GM12878 (cell line): ENCODE data around the gene TMEM181. TPM values are rescaled to one million over a fixed set of nuclear protein-coding genes. Genes with fewer than 3 reads are reported as not detected.
A peak's percentile ranks its signal among the peaks of the same experiment; 100 is the strongest.

Experiments
- ATAC-seq: fragments of 200-7000 bp; cut with Tn5 transposase; 3 replicates; pipeline ENCODE4 v1.9.1; 2020; ENCODE audit warnings: mild to moderate bottlenecking, moderate library complexity
- BruUV-seq: library from RNA; stranded (reverse); fragments of 400-500 nt; replicated peaks from 2 replicates; lab custom pipeline; 2021; lab: Mats Ljungman, UMichigan
- CTCF ChIA-PET: fragments of 300-600 bp; sonication (Branson Sonifier 250); formaldehyde crosslinking; extraction: SDS; loops from one replicate; lab custom pipeline; 2021; ENCODE audit warnings: inconsistent platforms; lab: Yijun Ruan, JAX
- POLR2A ChIA-PET: fragments of 350-600 bp; formaldehyde crosslinking; extraction: SDS; loops from one replicate; lab custom pipeline; 2021; ENCODE audit warnings: inconsistent platforms; lab: Charles Lee
- RAD21 ChIA-PET: fragments of 300-600 bp; sonication (Branson Sonifier 250); formaldehyde crosslinking; loops from one replicate; lab custom pipeline; 2023; ENCODE audit warnings: antibody characterized with exemption; ENCODE audit not compliant: unreplicated experiment; lab: Charles Lee
- SMC1A ChIA-PET: fragments of 300-600 bp; sonication (Branson Sonifier 250); formaldehyde crosslinking; loops from one replicate; lab custom pipeline; 2023; ENCODE audit not compliant: unreplicated experiment, uncharacterized antibody; lab: Charles Lee
- DNase-seq: peaks from one replicate; pipeline ENCODE4 v3.0.0-alpha.2; 2011; ENCODE audit warnings: low read depth, low spot score
- FAIRE-seq: peaks from 3 replicates; lab custom pipeline; 2011; peaks lifted over from hg19 to GRCh38; lab: Jason Lieb, UNC
- H2AFZ ChIP-seq: 2 replicates; pipeline ENCODE4 v1.6.0; 2011; ENCODE audit warnings: low read depth, low read length, control low read depth; ENCODE audit not compliant: control insufficient read depth
- H3K27ac ChIP-seq: 2 replicates; pipeline ENCODE4 v1.5.1; 2011; ENCODE audit warnings: control low read depth; ENCODE audit not compliant: control insufficient read depth, insufficient read depth
- H3K27me3 ChIP-seq, 2 experiments: replicated peaks in 1 of 2; 2 replicates each; pipeline versions ENCODE4 v1.6.0 to v1.6.1; 2011; ENCODE audit warnings: low read length in 1 of 2; ENCODE audit not compliant: control insufficient read depth in 2 of 2, insufficient read depth in 2 of 2
- H3K36me3 ChIP-seq, 2 experiments: 2 replicates each; pipeline ENCODE4 v1.5.1; 2011; ENCODE audit warnings: low read length in 1 of 2; ENCODE audit not compliant: control insufficient read depth in 2 of 2, insufficient read depth in 2 of 2
- H3K4me1 ChIP-seq: 2 replicates; pipeline ENCODE4 v1.6.1; 2011; ENCODE audit warnings: mild to moderate bottlenecking, low read length, moderate library complexity, mixed read lengths; ENCODE audit not compliant: control insufficient read depth, insufficient read depth
- H3K4me2 ChIP-seq: 2 replicates; pipeline ENCODE4 v1.6.0; 2011; ENCODE audit warnings: control low read depth; ENCODE audit not compliant: control insufficient read depth, insufficient read depth
- H3K4me3 ChIP-seq: fragments of 200-600 bp; sonication (generic); 2 replicates; pipeline ENCODE4 v1.5.1; 2016
- H3K79me2 ChIP-seq: 2 replicates; pipeline ENCODE4 v1.6.0; 2011; ENCODE audit warnings: low read length; ENCODE audit not compliant: control insufficient read depth, insufficient read depth
- H3K9ac ChIP-seq: 2 replicates; pipeline ENCODE4 v1.8.0; 2011; ENCODE audit warnings: low read length, control low read depth, mixed read lengths; ENCODE audit not compliant: control insufficient read depth, insufficient read depth
- H3K9me3 ChIP-seq: replicated peaks from 3 replicates; pipeline ENCODE4 v1.5.1; 2011; ENCODE audit warnings: mild to moderate bottlenecking, low read length; ENCODE audit not compliant: control insufficient read depth, insufficient read depth
- H4K20me1 ChIP-seq: 2 replicates; pipeline ENCODE4 v1.6.0; 2011; ENCODE audit not compliant: control insufficient read depth, insufficient read depth
- ATF7 ChIP-seq: fragments of 450-650 bp; IDR thresholded peaks from 2 replicates; pipeline ENCODE4 v1.6.1; 2016; ENCODE audit warnings: low read depth, mild to moderate bottlenecking
- E2F8 ChIP-seq: fragments of 450-650 bp; IDR thresholded peaks from 2 replicates; pipeline ENCODE4 v1.6.1; 2018; ENCODE audit warnings: mild to moderate bottlenecking, low read depth, moderate library complexity; ENCODE audit not compliant: partially characterized antibody
- ELK1 ChIP-seq: IDR thresholded peaks from 2 replicates; pipeline ENCODE4 v1.6.1; 2012; ENCODE audit warnings: low read depth, low read length, improper control_type of control experiment
- IRF4 ChIP-seq: IDR thresholded peaks from 2 replicates; pipeline ENCODE4 v1.6.1; 2011; ENCODE audit warnings: low read depth, low read length
- MLLT1 ChIP-seq: fragments of 450-650 bp; IDR thresholded peaks from 2 replicates; pipeline ENCODE4 v1.6.1; 2016; ENCODE audit warnings: mild to moderate bottlenecking
- POLR2A ChIP-seq: IDR thresholded peaks from 2 replicates; pipeline ENCODE4 v1.6.1; 2011; ENCODE audit warnings: low read depth, mild to moderate bottlenecking, low read length
- STAT1 ChIP-seq: fragments of 450-650 bp; conservative IDR thresholded peaks from 2 replicates; pipeline ENCODE4 v1.6.1; 2014; ENCODE audit warnings: antibody characterized with exemption, mild to moderate bottlenecking
- TCF7 ChIP-seq: IDR thresholded peaks from 2 replicates; pipeline ENCODE4 v1.6.1; 2014; ENCODE audit warnings: antibody characterized with exemption, borderline replicate concordance
- ZNF207 ChIP-seq: fragments of 450-650 bp; IDR thresholded peaks from 2 replicates; pipeline ENCODE4 v1.6.1; 2014; ENCODE audit warnings: antibody characterized with exemption, mild to moderate bottlenecking, borderline replicate concordance
- ZNF217 ChIP-seq: fragments of 450-650 bp; IDR thresholded peaks from 2 replicates; pipeline ENCODE4 v1.6.1; 2017; ENCODE audit warnings: antibody characterized with exemption, mild to moderate bottlenecking
- WGBS: methylation state at CpG from one replicate; pipeline ENCODE4 v1.1.6; 2016; ENCODE audit warnings: low lambda C conversion rate; ENCODE audit not compliant: insufficient replicate concordance, insufficient coverage; ENCODE audit errors: missing lambda C conversion rate; 5-methylcytosine and 5-hydroxymethylcytosine counted together
- in situ Hi-C: fragments of 300-500 bp; cut with MboI; formaldehyde crosslinking; loops from 9 replicates; pipeline ENCODE4 v1.14.3; 2018; ENCODE audit warnings: mixed read lengths
- intact Hi-C: fragments of 100-400 bp; cut with micrococcal nuclease; formaldehyde crosslinking; loops from one replicate; pipeline ENCODE4 v1.14.2; 2022; ENCODE audit not compliant: unreplicated experiment
- polyA plus RNA-seq, 11 experiments: library from polyadenylated mRNA; depleted of rRNA in 4 of 11; unstranded in 6 of 11; stranded (reverse) in 5 of 11; fragments of >200 nt; fragmentation: Nextera tagmentation in 4 of 11; fragmentation: Illumina TruSeq in 1 of 11; extraction: Ambion mirVana in 4 of 11; extraction: Trizol in 1 of 11; gene quantifications; 1 replicate in 1 of 11; 2 replicates in 10 of 11; pipeline versions ENCODE4 v1.2.1 to v1.2.3, GENCODE V29; 2011 to 2016; ENCODE audit warnings: inconsistent platforms in 2 of 11, missing spikeins in 2 of 11, low read depth in 1 of 11
- total RNA-seq, 4 experiments: library from RNA; depleted of rRNA in 3 of 4; stranded (reverse); fragments of >200 nt in 3 of 4; fragmentation: Illumina TruSeq in 1 of 4; extraction: Trizol in 1 of 4; gene quantifications; 2 replicates each; pipeline versions ENCODE4 v1.2.1 to v1.2.3, GENCODE V29; 2013 to 2021

The TMEM181 gene
- total and polyA plus RNA-seq, 10 of the 15 experiments (the other 5 are each of a cell fraction or from before 2014, with no cell fraction given), result 1.5 to 7.9 (median 5.2) TPM

- ChIA-PET RAD21 (interaction anchor here (0.6 to 1.1 kb wide), 2 partner anchors 11 to 32 kb away, joined by 3 read pairs; partner anchors contain the start of gene DYNLT1), SMC1A (interaction anchor here (1.3 kb wide), 1 partner anchor 20 kb away, joined by 4 read pairs; no protein-coding TSS in a partner anchor), POLR2A (no interaction called here), CTCF (interaction anchor here (1.3 to 1.6 kb wide), 2 partner anchors 27 to 58 kb away, joined by 3 to 12 read pairs; no protein-coding TSS in a partner anchor)
- no peak overlapping the region for H3K27ac ChIP-seq
- ATAC-seq, result no peak
- no peaks in the 10 kb centered on the region for H3K4me1 ChIP-seq
- in situ Hi-C loops, result no loop called here
- H3K9ac ChIP-seq, result no peak overlapping the region
- DNase-seq, result no peak
- FAIRE-seq, result no peak
- no peaks in the 10 kb centered on the region for H4K20me1 ChIP-seq
- BruUV-seq, result TSS peak; percentile 36
- no peak overlapping the region for H3K4me2 ChIP-seq
- H3K9me3 ChIP-seq, result no peaks in the 10 kb centered on the region; the same call in 2 of the 3 replicates
- no peak overlapping the region for H2AFZ ChIP-seq
- no peaks in the 10 kb centered on the region for H3K27me3 ChIP-seq
- intact Hi-C loops, result no loop called here
- no peak overlapping the region for H3K4me3 ChIP-seq
- no peaks in the 10 kb centered on the region for H3K79me2 ChIP-seq
- H3K36me3 ChIP-seq, result peaks cover 10 to 18% of the 10 kb centered on the region in 2 experiments
- 93% methylated on average over 11 of the region's 11 CpGs for WGBS
- TF ChIP-seq STAT1, result no peak
These were observed 73.2 kb downstream of the TMEM181 start for GRCh38 chr6:158633127-158633526.

- Histone ChIP-seq H3K4me2 (no peak overlapping the region), H3K36me3 (peaks cover 4 to 19% of the 10 kb centered on the region in 2 experiments), H3K4me3 (no peak overlapping the region), H3K27me3 (no peaks in the 10 kb centered on the region), H3K4me1 (no peaks in the 10 kb centered on the region), H3K9me3 (no peaks in the 10 kb centered on the region; the same call in 2 of the 3 replicates), H3K27ac (no peak overlapping the region), H3K9ac (no peak overlapping the region), H2AFZ (no peak overlapping the region), H4K20me1 (no peaks in the 10 kb centered on the region), H3K79me2 (no peaks in the 10 kb centered on the region)
- FAIRE-seq, result no peak
- ATAC-seq, result no peak
- ChIA-PET RAD21 (no interaction called here), SMC1A (interaction anchor here (0.7 to 1.4 kb wide), 2 partner anchors 33 to 56 kb away, joined by 3 to 6 read pairs; no protein-coding TSS in a partner anchor), CTCF (no interaction called here), POLR2A (no interaction called here)
- BruUV-seq, result no TSS peak
- DNase-seq, result no peak
- intact Hi-C loops (no loop called here), in situ Hi-C loops (no loop called here)
- 92% methylated on average over 6 of the region's 6 CpGs for WGBS
- no peak for TF ChIP-seq ZNF217
- TF ChIP-seq ELK1, result no peak
- TF ChIP-seq ZNF207, result no peak
- no peak for TF ChIP-seq MLLT1
- no peak for TF ChIP-seq E2F8
- no peak for TF ChIP-seq POLR2A
- TF ChIP-seq IRF4, result no peak
- no peak for TF ChIP-seq TCF7
- TF ChIP-seq ATF7, result no peak
These were observed 75.0 kb downstream of the TMEM181 start for GRCh38 chr6:158634695-158635426.
